WERI-Rb-1 (cell line): Measurements from ENCODE around the gene CAPN5.

Experiments
- DNase-seq: peaks from one replicate; pipeline ENCODE4 v3.0.0-alpha.2; 2020
- H3K27ac ChIP-seq: fragments of 250-450 bp; sonication (Bioruptor Pico); 2 replicates; pipeline ENCODE4 v1.5.1; 2020; ENCODE audit warnings: mild to moderate bottlenecking, moderate library complexity
- H3K27me3 ChIP-seq: fragments of 250-450 bp; sonication (Bioruptor Pico); 2 replicates; pipeline ENCODE4 v1.5.1; 2021; ENCODE audit warnings: mild to moderate bottlenecking, low read depth, moderate library complexity; ENCODE audit not compliant: insufficient read depth, severe bottlenecking
- H3K36me3 ChIP-seq: fragments of 250-450 bp; sonication (Bioruptor Pico); 2 replicates; pipeline ENCODE4 v1.5.1; 2020; ENCODE audit warnings: mild to moderate bottlenecking, moderate library complexity
- H3K4me3 ChIP-seq: 2 replicates; pipeline ENCODE4 v1.5.1; 2011; ENCODE audit warnings: low read depth, mild to moderate bottlenecking, control low read depth, low read length
- H3K9me3 ChIP-seq: fragments of 250-450 bp; sonication (Bioruptor Pico); 2 replicates; pipeline ENCODE4 v1.5.1; 2021; ENCODE audit warnings: mild to moderate bottlenecking, moderate library complexity; ENCODE audit not compliant: severe bottlenecking
- TF ChIP-seq, protein P1 (sequence below): IDR thresholded peaks from 2 replicates; pipeline ENCODE4 v1.5.1; 2011; ENCODE audit warnings: low read depth, mild to moderate bottlenecking, control low read depth, inconsistent platforms, low read length

CAPN5 gene

GRCh38 chr11:77175021-77175842 is 108.5 kb downstream of the CAPN5 start:
- no peak overlapping the region for H3K27ac ChIP-seq
- no peaks in the 10 kb centered on the region for H3K9me3 ChIP-seq
- no peak overlapping the region for H3K4me3 ChIP-seq
- DNase-seq = no peak
- H3K27me3 ChIP-seq = no peaks in the 10 kb centered on the region
- TF ChIP-seq, protein P1, sequence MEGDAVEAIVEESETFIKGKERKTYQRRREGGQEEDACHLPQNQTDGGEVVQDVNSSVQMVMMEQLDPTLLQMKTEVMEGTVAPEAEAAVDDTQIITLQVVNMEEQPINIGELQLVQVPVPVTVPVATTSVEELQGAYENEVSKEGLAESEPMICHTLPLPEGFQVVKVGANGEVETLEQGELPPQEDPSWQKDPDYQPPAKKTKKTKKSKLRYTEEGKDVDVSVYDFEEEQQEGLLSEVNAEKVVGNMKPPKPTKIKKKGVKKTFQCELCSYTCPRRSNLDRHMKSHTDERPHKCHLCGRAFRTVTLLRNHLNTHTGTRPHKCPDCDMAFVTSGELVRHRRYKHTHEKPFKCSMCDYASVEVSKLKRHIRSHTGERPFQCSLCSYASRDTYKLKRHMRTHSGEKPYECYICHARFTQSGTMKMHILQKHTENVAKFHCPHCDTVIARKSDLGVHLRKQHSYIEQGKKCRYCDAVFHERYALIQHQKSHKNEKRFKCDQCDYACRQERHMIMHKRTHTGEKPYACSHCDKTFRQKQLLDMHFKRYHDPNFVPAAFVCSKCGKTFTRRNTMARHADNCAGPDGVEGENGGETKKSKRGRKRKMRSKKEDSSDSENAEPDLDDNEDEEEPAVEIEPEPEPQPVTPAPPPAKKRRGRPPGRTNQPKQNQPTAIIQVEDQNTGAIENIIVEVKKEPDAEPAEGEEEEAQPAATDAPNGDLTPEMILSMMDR = no peak
- H3K36me3 ChIP-seq = peaks cover 80% of the 10 kb centered on the region
